GM12878 (cell line): ENCODE results near the gene ARHGAP45. TPM values are rescaled to one million over a fixed set of nuclear protein-coding genes. Genes with fewer than 3 reads are reported as not detected.

Experiments
- BACH1 ChIP-seq: fragments of 450-650 bp; IDR thresholded peaks from 2 replicates; pipeline ENCODE4 v1.6.1; 2017; ENCODE audit warnings: mild to moderate bottlenecking, borderline replicate concordance
- CBX3 ChIP-seq: fragments of 200-600 bp; sonication (generic); IDR thresholded peaks from 2 replicates; pipeline ENCODE4 v1.6.1; 2016; ENCODE audit warnings: low read depth, borderline replicate concordance
- KLF5 ChIP-seq: fragments of 450-650 bp; IDR thresholded peaks from 2 replicates; pipeline ENCODE4 v1.6.1; 2014; ENCODE audit warnings: mild to moderate bottlenecking; ENCODE audit not compliant: partially characterized antibody
- NR2F1 ChIP-seq: fragments of 450-650 bp; conservative IDR thresholded peaks from 2 replicates; pipeline ENCODE4 v1.6.1; 2017; ENCODE audit warnings: mild to moderate bottlenecking
- NRF1 ChIP-seq: conservative IDR thresholded peaks from 2 replicates; pipeline ENCODE4 v1.6.1; 2011; ENCODE audit warnings: mild to moderate bottlenecking, low read depth, low read length, improper control_type of control experiment
- PAX5 ChIP-seq: IDR thresholded peaks from 2 replicates; pipeline ENCODE4 v1.6.1; 2011; ENCODE audit warnings: low read depth, low read length, borderline replicate concordance
- PML ChIP-seq: IDR thresholded peaks from 2 replicates; pipeline ENCODE4 v1.6.1; 2012; ENCODE audit warnings: low read length, inconsistent platforms
- RELA ChIP-seq: fragments of 450-650 bp; IDR thresholded peaks from 2 replicates; pipeline ENCODE4 v1.8.0; 2014; ENCODE audit warnings: borderline replicate concordance; ENCODE audit not compliant: partially characterized antibody
- SIX5 ChIP-seq: IDR thresholded peaks from 2 replicates; pipeline ENCODE4 v1.6.1; 2011; ENCODE audit warnings: mild to moderate bottlenecking, low read depth, low read length, moderate library complexity; ENCODE audit not compliant: severe bottlenecking
- SMAD1 ChIP-seq: fragments of 450-650 bp; IDR thresholded peaks from 2 replicates; pipeline ENCODE4 v1.6.1; 2018; ENCODE audit warnings: mild to moderate bottlenecking, low read depth; ENCODE audit not compliant: partially characterized antibody
- SMAD5 ChIP-seq: IDR thresholded peaks from 2 replicates; pipeline ENCODE4 v1.6.1; 2016; ENCODE audit warnings: antibody characterized with exemption, low read depth
- TBL1XR1 ChIP-seq: IDR thresholded peaks from 2 replicates; pipeline ENCODE4 v1.6.1; 2012; ENCODE audit warnings: low read depth, low read length, improper control_type of control experiment
- WRNIP1 ChIP-seq: IDR thresholded peaks from 2 replicates; pipeline ENCODE4 v1.6.1; 2011; ENCODE audit warnings: low read depth, low read length, improper control_type of control experiment, borderline replicate concordance
- YBX1 ChIP-seq: fragments of 450-650 bp; IDR thresholded peaks from 2 replicates; pipeline ENCODE4 v1.6.1; 2016; ENCODE audit warnings: antibody characterized with exemption
- ZNF217 ChIP-seq: fragments of 450-650 bp; IDR thresholded peaks from 2 replicates; pipeline ENCODE4 v1.6.1; 2017; ENCODE audit warnings: antibody characterized with exemption, mild to moderate bottlenecking
- polyA plus RNA-seq, 11 experiments: library from polyadenylated mRNA; depleted of rRNA in 4 of 11; unstranded in 6 of 11; stranded (reverse) in 5 of 11; fragments of >200 nt; fragmentation: Nextera tagmentation in 4 of 11; fragmentation: Illumina TruSeq in 1 of 11; extraction: Ambion mirVana in 4 of 11; extraction: Trizol in 1 of 11; gene quantifications; 1 replicate in 1 of 11; 2 replicates in 10 of 11; pipeline versions ENCODE4 v1.2.1 to v1.2.3, GENCODE V29; 2011 to 2016; ENCODE audit warnings: inconsistent platforms in 2 of 11, missing spikeins in 2 of 11, low read depth in 1 of 11
- total RNA-seq, 4 experiments: library from RNA; depleted of rRNA in 3 of 4; stranded (reverse); fragments of >200 nt in 3 of 4; fragmentation: Illumina TruSeq in 1 of 4; extraction: Trizol in 1 of 4; gene quantifications; 2 replicates each; pipeline versions ENCODE4 v1.2.1 to v1.2.3, GENCODE V29; 2013 to 2021
- TF ChIP-seq, protein P1 (sequence below): IDR thresholded peaks from 2 replicates; pipeline ENCODE4 v1.6.1; 2012; ENCODE audit warnings: improper control_type of control experiment, low read depth, low read length; ENCODE audit not compliant: insufficient replicate concordance
- TF ChIP-seq, protein P2 (sequence below): fragments of 450-650 bp; IDR thresholded peaks from 2 replicates; pipeline ENCODE4 v1.6.1; 2017; ENCODE audit warnings: mild to moderate bottlenecking
- TF ChIP-seq, protein P3 (sequence below): fragments of 150-350 bp; IDR thresholded peaks from 2 replicates; pipeline ENCODE4 v1.6.1; 2016; ENCODE audit warnings: low read depth, low read length
- TF ChIP-seq, protein P4 (sequence below): fragments of 150-350 bp; IDR thresholded peaks from 2 replicates; pipeline ENCODE4 v1.6.1; 2014; ENCODE audit warnings: mild to moderate bottlenecking, low read depth, low read length

The ARHGAP45 gene
- total and polyA plus RNA-seq, 10 of the 15 experiments (the other 5 are each of a cell fraction or from before 2014, with no cell fraction given), result 1.4 to 151 (median 59.9) TPM

DNA sequence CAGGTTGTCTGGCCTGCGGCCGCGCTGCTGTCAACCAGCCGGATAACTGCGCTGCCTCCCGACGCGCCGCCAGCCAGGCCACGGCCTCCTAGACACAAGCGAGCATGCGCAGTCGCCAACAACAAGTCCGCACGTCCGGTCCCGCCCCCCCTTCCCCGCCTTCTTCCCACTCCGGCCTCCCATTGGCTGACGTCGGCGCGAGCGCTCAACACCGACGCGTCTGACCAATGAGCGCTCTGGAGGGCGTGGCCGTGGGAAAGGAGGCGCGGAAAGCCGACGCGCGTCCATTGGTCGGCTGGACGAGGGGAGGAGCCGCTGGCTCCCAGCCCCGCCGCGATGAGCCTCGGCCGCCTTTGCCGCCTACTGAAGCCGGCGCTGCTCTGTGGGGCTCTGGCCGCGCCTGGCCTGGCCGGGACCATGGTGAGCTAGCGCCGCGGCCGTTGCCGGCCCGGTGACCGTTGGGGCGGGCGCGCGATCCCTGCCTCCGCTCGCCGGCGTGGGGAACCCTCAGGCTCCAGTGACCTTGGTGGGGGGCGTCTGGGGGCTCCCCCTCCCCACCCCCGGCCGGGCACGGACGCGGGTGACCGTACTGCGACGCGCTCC is 36.8 kb downstream of the ARHGAP45 start, which contains the start of gene GPX4 (continued):
- TF ChIP-seq NR2F1 (0 out of 2 replicates have a peak, but pooled peaks have one; percentile 38), NRF1 (peak; percentile 38; the same call in 1 of the 2 replicates), SIX5 (no peak), KLF5 (peak; percentile 75), WRNIP1 (no peak), BACH1 (peak; percentile 95), SMAD1 (no peak), SMAD5 (peak; percentile 85), TBL1XR1 (no peak), PML (peak; percentile 79; the same call in 1 of the 2 replicates), PAX5 (no peak), YBX1 (no peak), ZNF217 (no peak), RELA (no peak), CBX3 (no peak)
- TF ChIP-seq, protein P1, sequence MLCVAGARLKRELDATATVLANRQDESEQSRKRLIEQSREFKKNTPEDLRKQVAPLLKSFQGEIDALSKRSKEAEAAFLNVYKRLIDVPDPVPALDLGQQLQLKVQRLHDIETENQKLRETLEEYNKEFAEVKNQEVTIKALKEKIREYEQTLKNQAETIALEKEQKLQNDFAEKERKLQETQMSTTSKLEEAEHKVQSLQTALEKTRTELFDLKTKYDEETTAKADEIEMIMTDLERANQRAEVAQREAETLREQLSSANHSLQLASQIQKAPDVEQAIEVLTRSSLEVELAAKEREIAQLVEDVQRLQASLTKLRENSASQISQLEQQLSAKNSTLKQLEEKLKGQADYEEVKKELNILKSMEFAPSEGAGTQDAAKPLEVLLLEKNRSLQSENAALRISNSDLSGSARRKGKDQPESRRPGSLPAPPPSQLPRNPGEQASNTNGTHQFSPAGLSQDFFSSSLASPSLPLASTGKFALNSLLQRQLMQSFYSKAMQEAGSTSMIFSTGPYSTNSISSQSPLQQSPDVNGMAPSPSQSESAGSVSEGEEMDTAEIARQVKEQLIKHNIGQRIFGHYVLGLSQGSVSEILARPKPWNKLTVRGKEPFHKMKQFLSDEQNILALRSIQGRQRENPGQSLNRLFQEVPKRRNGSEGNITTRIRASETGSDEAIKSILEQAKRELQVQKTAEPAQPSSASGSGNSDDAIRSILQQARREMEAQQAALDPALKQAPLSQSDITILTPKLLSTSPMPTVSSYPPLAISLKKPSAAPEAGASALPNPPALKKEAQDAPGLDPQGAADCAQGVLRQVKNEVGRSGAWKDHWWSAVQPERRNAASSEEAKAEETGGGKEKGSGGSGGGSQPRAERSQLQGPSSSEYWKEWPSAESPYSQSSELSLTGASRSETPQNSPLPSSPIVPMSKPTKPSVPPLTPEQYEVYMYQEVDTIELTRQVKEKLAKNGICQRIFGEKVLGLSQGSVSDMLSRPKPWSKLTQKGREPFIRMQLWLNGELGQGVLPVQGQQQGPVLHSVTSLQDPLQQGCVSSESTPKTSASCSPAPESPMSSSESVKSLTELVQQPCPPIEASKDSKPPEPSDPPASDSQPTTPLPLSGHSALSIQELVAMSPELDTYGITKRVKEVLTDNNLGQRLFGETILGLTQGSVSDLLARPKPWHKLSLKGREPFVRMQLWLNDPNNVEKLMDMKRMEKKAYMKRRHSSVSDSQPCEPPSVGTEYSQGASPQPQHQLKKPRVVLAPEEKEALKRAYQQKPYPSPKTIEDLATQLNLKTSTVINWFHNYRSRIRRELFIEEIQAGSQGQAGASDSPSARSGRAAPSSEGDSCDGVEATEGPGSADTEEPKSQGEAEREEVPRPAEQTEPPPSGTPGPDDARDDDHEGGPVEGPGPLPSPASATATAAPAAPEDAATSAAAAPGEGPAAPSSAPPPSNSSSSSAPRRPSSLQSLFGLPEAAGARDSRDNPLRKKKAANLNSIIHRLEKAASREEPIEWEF, result no peak
- TF ChIP-seq, protein P2, sequence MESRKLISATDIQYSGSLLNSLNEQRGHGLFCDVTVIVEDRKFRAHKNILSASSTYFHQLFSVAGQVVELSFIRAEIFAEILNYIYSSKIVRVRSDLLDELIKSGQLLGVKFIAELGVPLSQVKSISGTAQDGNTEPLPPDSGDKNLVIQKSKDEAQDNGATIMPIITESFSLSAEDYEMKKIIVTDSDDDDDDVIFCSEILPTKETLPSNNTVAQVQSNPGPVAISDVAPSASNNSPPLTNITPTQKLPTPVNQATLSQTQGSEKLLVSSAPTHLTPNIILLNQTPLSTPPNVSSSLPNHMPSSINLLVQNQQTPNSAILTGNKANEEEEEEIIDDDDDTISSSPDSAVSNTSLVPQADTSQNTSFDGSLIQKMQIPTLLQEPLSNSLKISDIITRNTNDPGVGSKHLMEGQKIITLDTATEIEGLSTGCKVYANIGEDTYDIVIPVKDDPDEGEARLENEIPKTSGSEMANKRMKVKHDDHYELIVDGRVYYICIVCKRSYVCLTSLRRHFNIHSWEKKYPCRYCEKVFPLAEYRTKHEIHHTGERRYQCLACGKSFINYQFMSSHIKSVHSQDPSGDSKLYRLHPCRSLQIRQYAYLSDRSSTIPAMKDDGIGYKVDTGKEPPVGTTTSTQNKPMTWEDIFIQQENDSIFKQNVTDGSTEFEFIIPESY, result no peak
- TF ChIP-seq, protein P3, sequence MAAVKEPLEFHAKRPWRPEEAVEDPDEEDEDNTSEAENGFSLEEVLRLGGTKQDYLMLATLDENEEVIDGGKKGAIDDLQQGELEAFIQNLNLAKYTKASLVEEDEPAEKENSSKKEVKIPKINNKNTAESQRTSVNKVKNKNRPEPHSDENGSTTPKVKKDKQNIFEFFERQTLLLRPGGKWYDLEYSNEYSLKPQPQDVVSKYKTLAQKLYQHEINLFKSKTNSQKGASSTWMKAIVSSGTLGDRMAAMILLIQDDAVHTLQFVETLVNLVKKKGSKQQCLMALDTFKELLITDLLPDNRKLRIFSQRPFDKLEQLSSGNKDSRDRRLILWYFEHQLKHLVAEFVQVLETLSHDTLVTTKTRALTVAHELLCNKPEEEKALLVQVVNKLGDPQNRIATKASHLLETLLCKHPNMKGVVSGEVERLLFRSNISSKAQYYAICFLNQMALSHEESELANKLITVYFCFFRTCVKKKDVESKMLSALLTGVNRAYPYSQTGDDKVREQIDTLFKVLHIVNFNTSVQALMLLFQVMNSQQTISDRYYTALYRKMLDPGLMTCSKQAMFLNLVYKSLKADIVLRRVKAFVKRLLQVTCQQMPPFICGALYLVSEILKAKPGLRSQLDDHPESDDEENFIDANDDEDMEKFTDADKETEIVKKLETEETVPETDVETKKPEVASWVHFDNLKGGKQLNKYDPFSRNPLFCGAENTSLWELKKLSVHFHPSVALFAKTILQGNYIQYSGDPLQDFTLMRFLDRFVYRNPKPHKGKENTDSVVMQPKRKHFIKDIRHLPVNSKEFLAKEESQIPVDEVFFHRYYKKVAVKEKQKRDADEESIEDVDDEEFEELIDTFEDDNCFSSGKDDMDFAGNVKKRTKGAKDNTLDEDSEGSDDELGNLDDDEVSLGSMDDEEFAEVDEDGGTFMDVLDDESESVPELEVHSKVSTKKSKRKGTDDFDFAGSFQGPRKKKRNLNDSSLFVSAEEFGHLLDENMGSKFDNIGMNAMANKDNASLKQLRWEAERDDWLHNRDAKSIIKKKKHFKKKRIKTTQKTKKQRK, result no peak
- TF ChIP-seq, protein P4, sequence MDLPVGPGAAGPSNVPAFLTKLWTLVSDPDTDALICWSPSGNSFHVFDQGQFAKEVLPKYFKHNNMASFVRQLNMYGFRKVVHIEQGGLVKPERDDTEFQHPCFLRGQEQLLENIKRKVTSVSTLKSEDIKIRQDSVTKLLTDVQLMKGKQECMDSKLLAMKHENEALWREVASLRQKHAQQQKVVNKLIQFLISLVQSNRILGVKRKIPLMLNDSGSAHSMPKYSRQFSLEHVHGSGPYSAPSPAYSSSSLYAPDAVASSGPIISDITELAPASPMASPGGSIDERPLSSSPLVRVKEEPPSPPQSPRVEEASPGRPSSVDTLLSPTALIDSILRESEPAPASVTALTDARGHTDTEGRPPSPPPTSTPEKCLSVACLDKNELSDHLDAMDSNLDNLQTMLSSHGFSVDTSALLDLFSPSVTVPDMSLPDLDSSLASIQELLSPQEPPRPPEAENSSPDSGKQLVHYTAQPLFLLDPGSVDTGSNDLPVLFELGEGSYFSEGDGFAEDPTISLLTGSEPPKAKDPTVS, result no peak
